GM20000 (cell line): ENCODE data around the gene RRH.

ENCODE experiments used
- DNase-seq: peaks from one replicate; pipeline ENCODE4 v3.0.0; 2012; ENCODE audit warnings: low spot score
- CTCF ChIP-seq: IDR thresholded peaks from 2 replicates; pipeline ENCODE4 v1.5.1; 2012; ENCODE audit warnings: mild to moderate bottlenecking, control low read depth; ENCODE audit errors: extremely low read depth, missing control alignments

The RRH gene

DNA sequence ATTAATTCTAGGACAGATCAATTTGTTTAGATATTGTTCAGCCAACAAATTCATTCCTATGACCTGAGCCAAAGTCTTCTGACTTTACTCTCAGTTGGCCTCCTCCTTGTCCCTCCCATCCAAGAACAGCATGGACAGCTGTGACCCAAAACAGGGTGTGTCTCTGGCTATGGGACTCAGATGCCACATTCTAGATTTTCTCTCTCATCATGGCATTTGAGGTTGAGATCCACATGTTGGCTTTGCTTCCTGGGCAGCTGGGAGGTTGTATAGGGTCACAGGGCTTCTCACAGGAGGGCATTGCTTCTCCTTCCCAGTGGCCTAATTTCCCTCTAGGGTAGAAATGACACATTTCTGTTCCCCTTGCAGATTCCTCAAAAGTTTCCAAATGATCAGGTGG, 62.3 kb downstream of the RRH start:
- no peak for DNase-seq
- TF ChIP-seq CTCF = no peak
